ACC112 (cell line): Measurements from ENCODE around the gene MAS1.
"Not testable (repeated sequence)": the region's sequence is repeated elsewhere in the genome, so short reads cannot be mapped to it uniquely, and the experiment has no call there.

Source experiments
- H2AFZ ChIP-seq: fragments of 200-600 bp; sonication (generic); one replicate; pipeline ENCODE4 v1.6.0; 2017; ENCODE audit warnings: antibody characterized with exemption, low read length; ENCODE audit not compliant: unreplicated experiment
- H3K27ac ChIP-seq: fragments of 200-600 bp; sonication (generic); 2 replicates; pipeline ENCODE4 v1.5.1; 2014; ENCODE audit warnings: low read depth, mild to moderate bottlenecking, antibody characterized with exemption, low read length, moderate library complexity
- H3K27me3 ChIP-seq: fragments of 200-600 bp; sonication (generic); 2 replicates; pipeline ENCODE4 v1.6.1; 2014; ENCODE audit warnings: mild to moderate bottlenecking, antibody characterized with exemption, low read length, moderate library complexity, mixed read lengths; ENCODE audit not compliant: insufficient read depth
- H3K36me3 ChIP-seq: fragments of 200-600 bp; sonication (generic); 2 replicates; pipeline ENCODE4 v1.6.1; 2016; ENCODE audit warnings: mild to moderate bottlenecking, antibody characterized with exemption, low read length, moderate library complexity, mixed read lengths; ENCODE audit not compliant: insufficient read depth
- H3K4me1 ChIP-seq: fragments of 200-600 bp; sonication (generic); one replicate; pipeline ENCODE4 v1.6.1; 2016; ENCODE audit warnings: low read length, mixed read lengths; ENCODE audit not compliant: insufficient read depth, unreplicated experiment, control insufficient read depth
- H3K4me3 ChIP-seq: fragments of 200-600 bp; sonication (generic); 2 replicates; pipeline ENCODE4 v1.5.1; 2014; ENCODE audit warnings: mild to moderate bottlenecking, low read depth, low read length
- H3K79me2 ChIP-seq: fragments of 200-600 bp; sonication (generic); one replicate; pipeline ENCODE4 v1.6.0; 2016; ENCODE audit warnings: low read length; ENCODE audit not compliant: control insufficient read depth, unreplicated experiment, insufficient read depth

Gene MAS1

GRCh38 chr6:159915397-159915796 lies 24.6 kb downstream of the MAS1 start:
- no peak overlapping the region for H3K4me3 ChIP-seq
- H3K27me3 ChIP-seq, result peaks cover 5% of the 10 kb centered on the region; the same call in 1 of the 2 replicates
- peaks cover 6% of the 10 kb centered on the region for H3K4me1 ChIP-seq
- H2AFZ ChIP-seq, result no peak overlapping the region
- H3K27ac ChIP-seq, result no peak overlapping the region
- no peaks in the 10 kb centered on the region for H3K36me3 ChIP-seq
- no peaks in the 10 kb centered on the region for H3K79me2 ChIP-seq

- H2AFZ ChIP-seq, result no peak overlapping the region
- peaks cover 6% of the 10 kb centered on the region for H3K4me1 ChIP-seq
- H3K36me3 ChIP-seq, result no peaks in the 10 kb centered on the region
- H3K27me3 ChIP-seq, result 0 out of 2 replicates have a peak, but pooled peaks cover 3% of the 10 kb centered on the region
- no peaks in the 10 kb centered on the region for H3K79me2 ChIP-seq
- H3K4me3 ChIP-seq, result no peak overlapping the region
- no peak overlapping the region for H3K27ac ChIP-seq
Measured at GRCh38 chr6:159916237-159916636, 25.4 kb downstream of the MAS1 start.

GRCh38 chr6:159916752-159917151 lies 26.0 kb downstream of the MAS1 start:
- Histone ChIP-seq H3K27me3 (no peaks in the 10 kb centered on the region), H3K36me3 (no peaks in the 10 kb centered on the region), H2AFZ (no peak overlapping the region)

GRCh38 chr6:159919011-159919511 lies 28.3 kb downstream of the MAS1 start:
- H3K27ac ChIP-seq, result peak overlapping the region; percentile 45; the same call in 1 of the 2 replicates
- H2AFZ ChIP-seq, result peak overlapping the region; percentile 7
- H3K79me2 ChIP-seq, result no peaks in the 10 kb centered on the region
- H3K27me3 ChIP-seq, result no peaks in the 10 kb centered on the region
- H3K36me3 ChIP-seq, result no peaks in the 10 kb centered on the region
- H3K4me3 ChIP-seq, result no peak overlapping the region
- H3K4me1 ChIP-seq, result peaks cover 6% of the 10 kb centered on the region

More at GRCh38 chr6:159916752-159917151, 26.0 kb downstream of the MAS1 start:
- no peaks in the 10 kb centered on the region for H3K79me2 ChIP-seq
- no peak overlapping the region for H3K4me3 ChIP-seq
- peaks cover 6% of the 10 kb centered on the region for H3K4me1 ChIP-seq
- H3K27ac ChIP-seq, result no peak overlapping the region

GRCh38 chr6:159919800-159920199 lies 29.0 kb downstream of the MAS1 start:
- no peak overlapping the region for H3K27ac ChIP-seq
- no peaks in the 10 kb centered on the region for H3K36me3 ChIP-seq
- no peak overlapping the region for H2AFZ ChIP-seq
- H3K4me1 ChIP-seq, result peaks cover 6% of the 10 kb centered on the region
- no peaks in the 10 kb centered on the region for H3K79me2 ChIP-seq
- H3K4me3 ChIP-seq, result no peak overlapping the region
- no peaks in the 10 kb centered on the region for H3K27me3 ChIP-seq

- H3K27me3 ChIP-seq, H3K4me3 ChIP-seq, H3K36me3 ChIP-seq, H3K27ac ChIP-seq, H3K79me2 ChIP-seq, H2AFZ ChIP-seq, H3K4me1 ChIP-seq: not testable (repeated sequence)
Measured at GRCh38 chr6:159924150-159924549, 33.4 kb downstream of the MAS1 start.

GRCh38 chr6:159926542-159927203 lies 35.9 kb downstream of the MAS1 start:
- H3K27me3 ChIP-seq, result no peaks in the 10 kb centered on the region
- peaks cover 8% of the 10 kb centered on the region for H3K4me1 ChIP-seq
- no peaks in the 10 kb centered on the region for H3K36me3 ChIP-seq
- no peak overlapping the region for H2AFZ ChIP-seq
- no peaks in the 10 kb centered on the region for H3K79me2 ChIP-seq
- no peak overlapping the region for H3K4me3 ChIP-seq
- H3K27ac ChIP-seq, result no peak overlapping the region

- Histone ChIP-seq H3K36me3 (no peaks in the 10 kb centered on the region), H3K79me2 (no peaks in the 10 kb centered on the region), H2AFZ (no peak overlapping the region), H3K4me3 (no peak overlapping the region), H3K27me3 (no peaks in the 10 kb centered on the region), H3K27ac (no peak overlapping the region), H3K4me1 (peaks cover 19% of the 10 kb centered on the region)
Measured at GRCh38 chr6:159929819-159930218, 39.0 kb downstream of the MAS1 start.

GRCh38 chr6:159931112-159931511 lies 40.3 kb downstream of the MAS1 start:
- Histone ChIP-seq H3K79me2 (no peaks in the 10 kb centered on the region), H3K4me1 (peaks cover 24% of the 10 kb centered on the region), H3K27me3 (no peaks in the 10 kb centered on the region), H3K4me3 (no peak overlapping the region), H3K36me3 (no peaks in the 10 kb centered on the region), H2AFZ (no peak overlapping the region), H3K27ac (no peak overlapping the region)

- no peak overlapping the region for H3K4me3 ChIP-seq
- H3K79me2 ChIP-seq, result no peaks in the 10 kb centered on the region
- H3K27me3 ChIP-seq, result no peaks in the 10 kb centered on the region
- H3K36me3 ChIP-seq, result no peaks in the 10 kb centered on the region
- H3K27ac ChIP-seq, result no peak overlapping the region
- H2AFZ ChIP-seq, result no peak overlapping the region
- peaks cover 24% of the 10 kb centered on the region for H3K4me1 ChIP-seq
Measured at GRCh38 chr6:159931846-159932245, 41.1 kb downstream of the MAS1 start.

GRCh38 chr6:159933077-159933476 lies 42.3 kb downstream of the MAS1 start:
- Histone ChIP-seq H3K27me3 (no peaks in the 10 kb centered on the region), H3K79me2 (no peaks in the 10 kb centered on the region), H3K36me3 (no peaks in the 10 kb centered on the region), H3K4me1 (peaks cover 24% of the 10 kb centered on the region), H3K27ac (no peak overlapping the region), H2AFZ (no peak overlapping the region), H3K4me3 (no peak overlapping the region)
